ENCODE data around the gene KAZN.

Gene KAZN

DNA sequence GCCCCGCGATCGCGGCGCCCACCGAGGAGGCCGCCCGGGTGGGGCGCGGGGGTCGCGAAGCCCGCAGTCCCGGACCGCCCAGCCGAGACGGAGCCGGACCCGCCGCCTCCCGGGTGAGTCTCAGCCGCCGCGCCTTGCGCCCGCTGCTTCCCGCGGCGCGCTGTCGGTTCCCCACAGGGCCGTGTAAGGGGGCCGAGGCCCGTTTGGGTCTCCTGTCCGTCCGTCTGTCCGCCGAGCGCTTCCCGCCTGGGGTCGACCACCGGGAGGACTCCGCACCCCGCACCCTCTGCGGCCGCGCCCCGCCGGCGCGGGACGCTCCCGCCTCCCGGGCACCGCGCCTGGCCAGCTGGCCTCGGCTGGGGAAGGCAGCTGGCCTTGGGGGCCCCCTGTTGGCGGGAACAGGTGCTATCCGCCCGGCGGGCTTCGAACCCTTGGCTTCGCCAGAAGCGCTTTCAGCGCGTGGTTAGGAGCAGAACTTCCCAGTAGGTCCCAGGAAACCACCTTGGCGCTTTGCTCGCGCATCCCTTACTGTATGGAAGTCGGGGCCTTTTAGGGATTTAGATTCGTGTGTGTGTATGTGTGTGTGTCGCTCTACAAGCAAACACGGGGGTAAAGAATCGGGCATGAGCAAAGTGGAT is 555.5 kb downstream of the KAZN start:
- FAIRE-seq: no peak

DNA sequence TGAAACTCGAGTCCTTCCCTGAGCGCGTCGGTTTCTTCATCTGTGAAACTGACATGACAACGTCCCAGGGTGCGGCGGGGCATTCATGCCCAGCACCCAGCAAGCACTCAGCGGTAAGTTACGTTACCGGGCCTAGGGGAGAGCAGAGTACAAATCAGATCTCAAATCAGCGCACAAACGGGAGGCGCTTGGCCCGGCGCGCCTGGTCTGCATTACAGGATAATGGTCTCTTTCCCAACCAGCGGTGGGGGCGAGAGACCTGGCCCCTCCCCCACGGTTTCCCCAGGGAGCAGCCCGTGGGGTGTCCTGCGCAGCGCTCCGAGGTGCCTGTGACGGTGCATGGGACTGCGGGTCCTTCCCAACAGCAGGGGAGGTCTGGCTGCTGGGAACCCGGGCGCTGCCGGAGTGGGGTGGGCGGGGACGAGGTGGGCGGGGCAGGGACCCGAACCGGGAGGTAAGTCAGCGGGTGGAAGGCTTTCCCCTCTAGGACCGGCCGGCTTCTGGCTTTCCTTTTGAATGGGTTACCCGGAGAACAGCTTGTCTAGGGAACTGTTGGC is 556.1 kb downstream of the KAZN start:
- FAIRE-seq: no peak

DNA sequence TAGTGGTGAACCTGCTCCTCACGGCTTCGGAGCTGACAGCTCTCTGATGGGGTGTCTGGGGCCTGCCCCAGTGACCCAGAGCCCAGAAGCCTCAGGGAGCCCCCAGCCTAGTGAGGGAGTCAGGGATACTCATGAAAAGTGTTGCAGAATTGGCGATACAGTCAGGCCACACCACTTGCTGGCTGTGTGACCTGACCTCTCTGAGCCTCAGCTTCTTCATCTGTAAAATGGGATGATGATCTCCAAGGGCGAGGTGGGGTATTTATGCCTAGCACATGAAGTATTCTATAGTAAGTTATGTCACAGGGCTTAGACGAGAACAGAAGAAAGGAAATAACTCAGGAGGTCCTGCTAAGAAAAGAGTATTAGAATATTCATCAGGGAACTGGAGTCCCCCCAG is 556.7 kb downstream of the KAZN start:
- FAIRE-seq: no peak

DNA sequence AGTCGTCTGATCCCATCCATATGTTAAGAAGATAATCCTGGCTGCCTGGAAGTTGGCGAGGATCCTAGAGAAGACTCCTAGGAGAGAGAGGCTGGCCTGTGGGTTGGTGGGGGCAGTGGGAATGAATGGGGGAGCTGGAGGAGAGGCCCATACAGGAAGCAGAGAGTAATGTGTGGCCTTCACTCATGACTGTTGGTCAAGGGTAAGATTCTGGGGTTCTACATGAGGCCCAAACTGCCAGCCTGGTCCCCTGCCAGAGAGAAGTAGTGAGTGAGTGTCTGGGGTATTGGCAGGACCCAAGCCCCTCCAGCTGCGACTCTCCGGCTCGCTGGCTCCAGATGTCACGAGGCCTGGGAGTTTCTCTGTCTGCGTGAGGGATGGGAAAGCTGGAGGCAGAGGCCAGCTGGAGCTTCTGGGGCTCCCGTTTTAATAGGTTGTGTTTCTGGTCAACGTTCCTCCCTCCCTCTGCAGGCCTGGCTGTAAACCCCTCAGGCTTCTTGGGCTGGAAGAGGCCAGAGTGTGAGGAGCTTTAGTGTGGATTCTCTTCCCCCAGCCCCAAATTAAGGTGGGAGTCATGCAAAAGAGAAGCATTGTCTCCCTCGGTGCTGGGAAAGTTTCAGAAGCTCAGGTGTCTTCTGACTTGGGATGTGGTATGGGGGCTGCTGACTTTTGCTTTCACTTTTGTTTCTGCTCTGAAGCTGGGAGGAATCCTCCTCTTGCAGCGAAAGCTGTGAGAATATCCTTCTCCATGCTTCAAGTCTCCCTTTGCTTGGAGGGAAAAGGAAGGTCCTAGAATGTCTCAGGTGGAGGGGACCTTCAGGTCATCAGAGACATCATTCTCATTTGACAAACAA is 557.6 kb downstream of the KAZN start:
- FAIRE-seq: no peak

DNA sequence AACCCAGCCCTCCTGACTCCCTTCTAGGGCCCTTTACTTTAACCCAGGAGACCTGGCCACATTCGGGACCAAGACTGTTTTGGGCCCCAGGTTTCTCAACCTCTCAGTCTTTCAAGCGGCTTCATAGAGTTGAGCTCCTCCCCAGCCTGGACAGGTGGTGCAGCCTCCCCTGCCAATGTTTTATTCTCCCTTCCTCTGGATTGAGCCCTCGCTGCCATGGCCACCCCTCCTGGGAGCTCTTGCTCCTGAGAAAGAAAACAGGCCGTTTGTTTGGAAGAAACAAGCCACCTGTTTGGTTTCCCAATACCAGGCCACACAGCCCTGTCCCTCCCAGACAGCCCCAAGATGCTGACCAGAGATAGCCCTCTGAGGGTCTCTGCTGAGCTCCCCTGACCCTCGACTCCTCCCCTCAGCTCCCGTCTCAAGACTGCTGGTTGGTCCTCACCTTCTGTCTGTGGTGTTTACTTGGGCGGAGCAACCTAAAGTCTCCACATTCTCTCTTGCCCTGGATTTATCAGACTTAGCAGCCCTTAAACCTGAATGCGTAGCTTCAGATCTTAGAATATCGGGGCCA is 558.4 kb downstream of the KAZN start:
- FAIRE-seq: no peak

DNA sequence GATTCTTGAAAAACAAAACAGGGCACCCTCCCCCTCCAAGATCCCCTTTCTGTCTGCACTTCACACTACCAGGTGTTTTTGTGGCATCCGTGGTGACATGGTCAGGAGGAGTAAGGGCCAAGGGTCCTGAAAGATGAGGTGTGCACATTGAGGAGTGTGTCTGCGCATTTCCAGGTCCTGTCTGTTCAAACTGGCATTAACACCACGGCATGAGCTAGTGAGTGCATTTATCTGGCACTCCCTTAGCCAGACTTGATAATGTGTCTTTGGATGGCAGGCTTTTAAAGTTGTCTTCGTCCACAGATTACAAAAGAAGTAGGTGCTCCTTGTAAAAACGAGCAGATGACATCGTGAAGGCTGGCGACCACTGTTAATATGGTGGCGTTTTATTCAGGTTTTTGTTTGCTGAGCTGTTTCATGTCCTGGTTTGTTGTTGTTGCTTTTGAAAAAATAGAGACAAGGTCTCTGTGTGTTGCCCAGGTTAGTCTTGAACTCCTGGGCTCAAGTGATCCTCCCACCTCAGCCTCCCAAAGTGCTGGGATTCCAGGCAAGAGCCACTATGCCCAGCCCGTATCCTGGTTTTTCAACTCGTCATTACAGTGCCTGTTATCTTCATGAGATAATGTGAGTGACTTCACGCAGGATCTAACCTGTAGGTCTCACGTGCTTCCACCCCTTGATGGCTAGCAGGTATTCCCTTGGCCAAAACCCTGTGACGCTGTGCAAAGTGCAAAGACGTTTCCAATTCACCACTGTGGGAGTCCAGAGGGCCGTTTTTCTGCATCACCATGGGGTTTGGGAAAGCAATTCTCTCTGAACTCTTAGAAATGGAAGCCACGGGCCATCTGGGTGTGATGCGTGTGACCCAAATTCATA is 559.3 kb downstream of the KAZN start:
- FAIRE-seq: no peak

DNA sequence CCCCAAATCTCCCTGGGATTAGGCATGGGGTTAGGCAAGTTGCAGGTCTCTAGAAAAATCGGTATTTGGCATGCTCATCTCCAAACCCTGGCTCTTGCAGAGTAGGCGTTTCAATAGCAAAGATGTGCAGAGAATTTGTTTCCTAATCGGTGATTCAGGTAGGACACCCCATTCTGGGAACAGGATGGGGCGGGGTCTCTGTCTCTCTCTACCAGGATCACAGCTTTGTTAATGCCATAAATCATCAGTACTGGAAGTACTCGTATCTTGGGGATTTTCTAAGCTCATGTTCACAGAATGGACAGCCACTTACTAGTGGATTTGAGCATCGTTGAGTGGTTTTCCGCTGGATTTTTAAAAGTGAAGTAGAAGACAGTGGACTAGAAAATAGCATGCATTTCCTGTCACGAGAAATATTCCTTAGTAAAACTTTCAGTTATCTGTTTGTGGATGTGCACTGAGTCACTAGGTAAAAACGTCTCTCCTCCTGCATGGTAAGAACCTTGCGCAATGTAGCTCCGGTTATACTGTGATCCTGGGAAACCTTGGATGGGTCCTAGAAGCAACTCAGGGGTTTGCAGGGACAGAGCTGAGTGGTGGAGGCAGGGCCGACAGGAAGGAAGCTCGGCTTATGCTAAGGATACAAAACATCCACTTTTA is 560.2 kb downstream of the KAZN start:
- FAIRE-seq: no peak

DNA sequence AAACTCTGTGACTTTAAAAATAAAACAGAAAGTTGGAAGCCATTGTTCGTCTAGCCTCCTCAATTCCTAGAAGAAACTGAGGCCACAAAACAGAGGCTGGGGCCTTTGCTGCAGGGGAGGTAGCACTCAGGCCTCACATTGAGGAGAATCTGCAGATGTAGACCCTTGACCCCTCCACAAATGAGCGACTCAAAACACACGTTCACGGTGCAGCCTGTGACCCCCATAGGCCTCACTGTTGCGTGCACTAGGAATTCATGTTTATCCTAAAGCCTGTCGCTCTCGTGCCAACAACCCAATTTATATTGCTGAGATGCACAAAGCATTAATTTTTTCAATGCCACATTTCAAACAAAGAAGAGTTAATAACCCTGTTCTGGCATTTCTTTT is 560.7 kb downstream of the KAZN start:
- no peak for FAIRE-seq

DNA sequence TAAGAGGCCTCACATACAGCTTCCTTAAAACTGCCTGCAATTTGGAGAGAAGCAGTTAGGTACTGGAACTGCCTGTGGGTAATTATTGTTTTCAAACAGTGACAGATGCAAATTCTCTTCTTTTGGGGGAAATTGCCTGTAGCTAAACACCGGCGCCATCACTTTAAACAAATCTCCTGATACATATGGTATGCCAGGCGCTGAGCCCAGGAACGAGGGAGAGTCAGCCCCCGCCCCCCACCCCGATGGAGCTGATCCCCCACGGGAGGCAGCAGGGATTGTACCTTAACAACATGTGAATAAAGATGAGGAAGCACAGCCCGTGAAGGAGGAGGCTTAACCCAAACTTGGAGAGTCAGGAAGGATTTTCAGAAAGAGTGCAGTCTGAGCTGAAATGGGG is 562.1 kb downstream of the KAZN start:
- FAIRE-seq: no peak

DNA sequence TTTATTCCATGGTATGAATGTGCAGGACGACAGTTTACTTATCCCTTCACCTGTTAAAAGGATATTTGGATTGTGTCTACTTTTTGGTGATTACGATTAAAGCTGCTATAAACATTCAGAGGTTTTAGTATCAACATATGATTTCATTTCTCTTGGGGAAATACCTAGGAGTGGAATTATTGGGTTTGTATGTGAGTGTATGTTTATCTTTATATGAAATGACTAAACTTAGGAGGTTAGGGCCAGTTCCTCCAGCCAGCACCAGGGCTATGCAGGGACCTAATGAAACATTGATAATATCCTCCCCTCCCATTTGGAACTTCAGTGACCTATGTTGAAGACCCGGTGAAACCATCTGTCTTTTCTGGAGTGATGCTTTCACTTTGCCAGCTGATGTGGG is 568.9 kb downstream of the KAZN start:
- FAIRE-seq: no peak
